Left lung (tissue), 10 donors: Measurements from ENCODE around the gene CORO7. TPM values are rescaled to one million over a fixed set of nuclear protein-coding genes. Genes with fewer than 3 reads are reported as not detected.
A peak's percentile ranks its signal among the peaks of the same experiment; 100 is the strongest.

Source experiments
- ATAC-seq: fragments of 200-7000 bp; cut with Tn5 transposase; one replicate; pipeline ENCODE4 v1.9.1; 2020; ENCODE audit warnings: moderate library complexity
- DNase-seq, 4 donors: peaks; one replicate each; pipeline ENCODE4 v3.0.0-alpha.2; 2013 to 2020
- H3K27ac ChIP-seq, 2 donors: fragments of 200-600 bp; sonication (generic) in 1 of 2; one replicate each; pipeline versions ENCODE4 v1.5.0 to v1.8.0; 2020 to 2021
- H3K27me3 ChIP-seq, 2 donors: fragments of 200-600 bp; sonication (generic) in 1 of 2; one replicate each; pipeline versions ENCODE4 v1.5.0 to v1.8.0; 2020 to 2021
- H3K36me3 ChIP-seq, 2 donors: fragments of 200-600 bp; sonication (generic) in 1 of 2; one replicate each; pipeline versions ENCODE4 v1.5.0 to v1.8.0; 2020 to 2021
- H3K4me1 ChIP-seq, 2 donors: fragments of 200-600 bp; one replicate each; pipeline ENCODE4 v1.8.0; 2021
- H3K4me3 ChIP-seq, 2 donors: fragments of 200-600 bp; sonication (generic) in 1 of 2; one replicate each; pipeline versions ENCODE4 v1.5.0 to v1.8.0; 2020 to 2021; ENCODE audit warnings: mild to moderate bottlenecking in 1 of 2
- H3K9me3 ChIP-seq, 2 donors: fragments of 200-600 bp; sonication (generic) in 1 of 2; one replicate each; pipeline versions ENCODE4 v1.5.0 to v1.8.0; 2020 to 2021
- intact Hi-C, 2 donors: fragments of 100-400 bp; cut with DNase I; formaldehyde crosslinking; loops; one replicate each; pipeline versions ENCODE4 v1.11.2 to v1.14.2; 2022
- polyA plus RNA-seq, 6 donors: library from polyadenylated mRNA; unstranded; fragments of 120-200 nt; gene quantifications; one replicate each; pipeline ENCODE4 v1.2.1, GENCODE V29; 2013; ENCODE audit not compliant: insufficient read length in 6 of 6
- total RNA-seq, 2 donors: library from RNA; stranded (reverse); fragmentation: NEBNext Ultra II Directional; extraction: Animal tissue kit (Norgen Biotek cat#: 25700); gene quantifications; one replicate each; pipeline ENCODE4 v1.2.1, GENCODE V29; 2021
- TF ChIP-seq, protein P1 (sequence below), 2 donors: fragments of 200-600 bp; sonication (generic) in 1 of 2; IDR thresholded peaks; one replicate each; pipeline versions ENCODE4 v1.5.0 to v1.8.0; 2021; ENCODE audit warnings: antibody characterized with exemption in 2 of 2
- donor health status: DM: no; HTN: yes; CAD: no.
- donor health status: DM: no; HTN: no; CAD: no.

The CORO7 gene
- total and polyA plus RNA-seq, 8 donors = 15.7 to 81.7 (median 21.6) TPM

DNA sequence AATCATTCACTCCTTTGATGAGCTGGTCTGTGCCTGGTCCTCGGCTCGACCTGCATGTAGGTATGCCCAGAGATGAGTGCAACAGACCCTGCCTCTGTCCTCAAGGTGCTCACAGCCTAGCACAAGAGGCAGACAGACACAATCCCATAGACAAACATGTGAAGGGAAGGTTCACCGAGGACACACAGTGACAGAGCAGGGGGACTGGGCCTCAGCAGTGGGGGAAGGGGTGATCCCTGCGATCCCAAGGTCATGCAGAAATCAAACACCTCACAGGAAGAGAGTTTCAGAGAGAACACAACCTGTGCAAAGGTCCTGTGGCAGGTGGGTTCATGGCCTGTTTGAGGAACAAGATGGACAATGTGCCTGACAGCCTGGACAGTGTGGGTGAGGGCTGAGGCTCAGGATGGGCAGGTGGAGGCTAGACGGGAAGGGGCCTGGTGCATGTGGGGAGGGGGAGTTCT is 49.0 kb downstream of the CORO7 start:
- Histone ChIP-seq H3K27ac (no peak overlapping the region), H3K4me1 (peaks cover 18 to 37% of the 10 kb centered on the region in 2 donors), H3K27me3 (no peaks in the 10 kb centered on the region), H3K9me3 (no peaks in the 10 kb centered on the region), H3K4me3 (no peak overlapping the region), H3K36me3 (peaks cover 0 to 51% of the 10 kb centered on the region in 2 donors)
- ATAC-seq (no peak), DNase-seq (no peak)
- intact Hi-C loops = no loop called here
- TF ChIP-seq, protein P1, sequence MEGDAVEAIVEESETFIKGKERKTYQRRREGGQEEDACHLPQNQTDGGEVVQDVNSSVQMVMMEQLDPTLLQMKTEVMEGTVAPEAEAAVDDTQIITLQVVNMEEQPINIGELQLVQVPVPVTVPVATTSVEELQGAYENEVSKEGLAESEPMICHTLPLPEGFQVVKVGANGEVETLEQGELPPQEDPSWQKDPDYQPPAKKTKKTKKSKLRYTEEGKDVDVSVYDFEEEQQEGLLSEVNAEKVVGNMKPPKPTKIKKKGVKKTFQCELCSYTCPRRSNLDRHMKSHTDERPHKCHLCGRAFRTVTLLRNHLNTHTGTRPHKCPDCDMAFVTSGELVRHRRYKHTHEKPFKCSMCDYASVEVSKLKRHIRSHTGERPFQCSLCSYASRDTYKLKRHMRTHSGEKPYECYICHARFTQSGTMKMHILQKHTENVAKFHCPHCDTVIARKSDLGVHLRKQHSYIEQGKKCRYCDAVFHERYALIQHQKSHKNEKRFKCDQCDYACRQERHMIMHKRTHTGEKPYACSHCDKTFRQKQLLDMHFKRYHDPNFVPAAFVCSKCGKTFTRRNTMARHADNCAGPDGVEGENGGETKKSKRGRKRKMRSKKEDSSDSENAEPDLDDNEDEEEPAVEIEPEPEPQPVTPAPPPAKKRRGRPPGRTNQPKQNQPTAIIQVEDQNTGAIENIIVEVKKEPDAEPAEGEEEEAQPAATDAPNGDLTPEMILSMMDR (IDR thresholded peaks at IDR 0.05) = no peak

DNA sequence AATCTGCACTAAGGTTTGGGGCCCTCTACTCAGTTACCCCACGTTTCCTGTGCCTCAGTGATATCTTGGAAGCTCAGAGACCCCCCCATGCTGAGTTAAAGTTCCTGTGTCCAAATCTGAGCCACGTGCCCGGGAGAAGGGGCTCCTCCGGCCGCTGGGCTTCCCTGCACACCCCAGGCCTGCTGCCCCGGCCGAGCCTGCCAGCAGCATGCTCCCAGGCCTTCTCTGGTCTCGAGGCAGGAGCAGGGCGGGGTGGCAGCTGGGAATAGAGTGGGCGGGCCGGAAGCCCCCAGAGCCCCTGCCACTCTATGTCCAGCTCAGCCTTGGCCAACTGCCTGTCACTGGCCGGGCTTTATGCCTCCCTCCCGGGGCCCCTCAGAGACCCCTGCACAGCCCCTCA is 50.4 kb downstream of the CORO7 start:
- intact Hi-C loops = no loop called here
- ATAC-seq (no peak), DNase-seq (no peak)
- H3K27me3 ChIP-seq = no peaks in the 10 kb centered on the region
- H3K27ac ChIP-seq = no peak overlapping the region
- peaks cover 0 to 65% of the 10 kb centered on the region in 2 donors for H3K36me3 ChIP-seq
- no peak overlapping the region for H3K4me3 ChIP-seq
- TF ChIP-seq, protein P1 (IDR thresholded peaks at IDR 0.05) = no peak
- no peaks in the 10 kb centered on the region for H3K9me3 ChIP-seq
- H3K4me1 ChIP-seq = peaks cover 10 to 23% of the 10 kb centered on the region in 2 donors

DNA sequence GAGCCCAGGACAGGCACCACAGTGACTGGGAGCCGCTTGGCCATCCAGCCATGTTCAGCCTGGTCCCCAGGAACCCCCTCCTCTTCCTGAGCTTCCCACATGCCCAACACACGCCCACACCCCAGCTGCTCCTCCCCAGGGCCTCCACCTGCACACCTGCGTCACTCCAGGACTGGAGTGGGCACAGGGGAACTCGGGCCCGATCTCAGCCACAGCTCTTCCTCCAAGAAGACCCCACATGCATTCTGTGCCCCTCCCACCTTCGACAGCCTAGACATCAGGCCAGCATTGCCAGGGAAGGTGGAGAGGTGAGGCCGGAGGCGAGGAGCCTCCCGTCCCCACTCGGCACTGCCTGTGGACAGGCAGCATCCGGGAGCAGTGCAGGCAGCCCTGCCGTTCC is 50.8 kb downstream of the CORO7 start:
- TF ChIP-seq, protein P1 (IDR thresholded peaks at IDR 0.05) = no peak
- Histone ChIP-seq H3K4me1 (peaks cover 7 to 19% of the 10 kb centered on the region in 2 donors), H3K27me3 (no peaks in the 10 kb centered on the region), H3K27ac (no peak overlapping the region), H3K9me3 (no peaks in the 10 kb centered on the region), H3K4me3 (no peak overlapping the region), H3K36me3 (peaks cover 0 to 69% of the 10 kb centered on the region in 2 donors)
- intact Hi-C loops = no loop called here
- DNase-seq = peak in 1 of 4 donors; percentile 46
- no peak for ATAC-seq

DNA sequence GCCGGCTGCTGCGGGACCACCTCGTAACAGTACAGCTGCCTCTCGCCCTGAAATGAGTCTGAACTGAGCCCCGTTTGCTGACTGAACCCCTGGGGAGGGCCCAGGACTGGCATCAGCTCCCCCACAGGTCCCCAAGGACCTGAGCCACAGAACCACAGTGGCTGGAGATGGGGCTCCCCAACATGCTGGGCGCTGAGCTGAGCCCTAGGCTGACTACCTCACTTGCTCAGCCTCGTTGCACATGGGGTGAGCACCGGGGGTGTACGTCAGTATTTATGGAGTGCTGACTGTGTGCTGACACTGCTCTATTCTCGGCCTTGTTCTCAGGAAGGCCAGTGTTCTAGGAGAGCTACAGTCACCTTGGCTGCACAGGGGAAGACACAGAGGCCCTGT is 51.4 kb downstream of the CORO7 start:
- no peak for DNase-seq
- Histone ChIP-seq H3K27ac (no peak overlapping the region), H3K36me3 (peaks cover 0 to 74% of the 10 kb centered on the region in 2 donors), H3K27me3 (no peaks in the 10 kb centered on the region), H3K9me3 (no peaks in the 10 kb centered on the region), H3K4me3 (no peak overlapping the region), H3K4me1 (peaks cover 4 to 13% of the 10 kb centered on the region in 2 donors)
- ATAC-seq = no peak
- TF ChIP-seq, protein P1 (IDR thresholded peaks at IDR 0.05) = no peak
- intact Hi-C loops = no loop called here

DNA sequence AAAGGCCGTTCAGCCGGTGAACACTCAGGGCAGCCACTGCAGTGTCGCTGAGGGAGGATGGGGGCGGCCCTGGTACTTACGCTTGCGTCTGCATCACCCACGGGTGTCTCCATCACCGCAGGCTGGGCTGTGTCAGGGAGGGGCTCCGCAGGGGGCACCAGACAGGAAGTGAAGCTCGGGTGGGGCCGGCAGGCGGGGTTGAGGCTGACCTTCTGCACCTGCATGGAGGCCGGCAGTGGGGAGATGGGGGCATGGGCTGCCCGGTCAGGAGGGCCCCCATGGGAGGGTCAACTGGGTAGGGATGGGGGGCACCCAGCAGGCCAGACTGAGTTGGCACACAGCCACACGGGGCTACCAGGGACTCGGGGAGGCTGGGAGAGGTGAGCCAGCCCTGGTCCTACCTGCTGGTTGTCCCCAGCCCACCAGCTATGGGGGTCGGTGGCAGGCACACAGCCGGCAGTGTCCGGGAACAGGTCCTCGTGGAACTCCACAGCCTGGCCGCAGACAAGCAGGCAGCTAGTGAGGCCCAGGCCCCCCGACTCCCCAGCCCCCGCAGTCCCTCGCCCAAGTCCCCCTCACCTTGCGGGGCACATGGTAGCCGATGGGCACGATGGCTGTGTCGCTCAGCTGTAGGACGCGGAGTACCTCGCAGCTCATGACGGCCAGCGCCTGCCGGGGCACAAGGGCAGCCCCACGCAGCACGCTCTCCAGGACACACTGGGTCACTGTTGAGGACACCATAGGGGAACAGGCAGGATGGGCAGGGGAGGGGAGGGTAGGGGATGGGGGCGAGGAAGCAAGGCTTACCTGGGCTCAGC is 52.0 kb downstream of the CORO7 start:
- TF ChIP-seq, protein P1 (IDR thresholded peaks at IDR 0.05) = no peak
- peaks cover 4 to 7% of the 10 kb centered on the region in 2 donors for H3K4me1 ChIP-seq
- ATAC-seq = no peak
- H3K27ac ChIP-seq = no peak overlapping the region
- H3K36me3 ChIP-seq = peaks cover 0 to 77% of the 10 kb centered on the region in 2 donors
- no peak overlapping the region for H3K4me3 ChIP-seq
- peak in 1 of 4 donors; percentile 77 for DNase-seq
- intact Hi-C loops = no loop called here
- no peaks in the 10 kb centered on the region for H3K9me3 ChIP-seq
- H3K27me3 ChIP-seq = no peaks in the 10 kb centered on the region
